ENCODE measurements around the gene ZNF580. TPM values are rescaled to one million over a fixed set of nuclear protein-coding genes. Genes with fewer than 3 reads are reported as not detected.

The ZNF580 gene
- total and polyA plus RNA-seq, 9 donors = 14.5 to 70.6 (median 59.4) TPM

DNA sequence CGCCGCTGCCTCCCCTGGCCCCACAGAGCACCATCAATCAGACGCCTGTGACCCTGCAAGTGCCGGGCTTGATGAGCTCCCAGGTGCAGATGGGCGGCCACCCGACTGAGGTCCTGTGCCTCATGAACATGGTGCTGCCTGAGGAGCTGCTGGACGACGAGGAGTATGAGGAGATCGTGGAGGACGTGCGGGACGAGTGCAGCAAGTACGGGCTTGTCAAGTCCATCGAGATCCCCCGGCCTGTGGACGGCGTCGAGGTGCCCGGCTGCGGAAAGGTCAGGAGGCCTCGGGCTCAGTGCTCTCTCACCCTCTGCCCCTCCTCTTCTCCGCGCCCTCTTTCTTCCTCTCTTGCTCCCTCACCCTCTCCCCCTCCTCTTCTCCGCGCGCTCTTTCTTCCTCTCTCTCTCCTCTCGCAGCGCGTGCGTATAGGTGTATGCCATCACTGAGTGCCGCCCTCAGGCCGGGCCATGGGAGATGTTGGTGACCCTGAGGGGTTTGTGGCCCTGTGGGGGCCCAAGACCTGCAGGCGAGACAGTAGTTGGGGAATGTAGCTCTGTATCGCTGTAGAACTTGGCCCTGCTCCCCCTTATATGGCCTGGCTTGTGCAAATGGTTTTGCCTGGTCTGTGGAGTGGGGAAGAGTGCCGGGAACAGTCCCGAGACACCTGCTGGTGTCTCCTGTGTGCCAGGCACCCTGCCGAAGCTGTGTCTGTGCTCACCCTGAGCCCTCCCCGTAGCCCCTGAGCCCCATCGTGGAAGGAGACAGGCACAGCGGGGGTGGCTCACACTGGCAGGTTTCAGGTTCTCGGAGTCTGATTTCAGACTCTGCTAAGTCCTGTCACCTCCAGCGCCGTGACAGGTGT is 28.8 kb downstream of the ZNF580 start:
- intact Hi-C loops (cut with DNase I) = loop anchor here in 2 of 4 donors (10.0 kb wide), 2 partner anchors 555 to 1465 kb away; partner anchors contain the start of genes PPP1R12C (in 1 of the 2) and RPS9 (in 1 of the 2)
- Histone ChIP-seq H3K27ac (no peak overlapping the region), H3K9me3 (no peaks in the 10 kb centered on the region), H3K4me3 (no peak overlapping the region), H3K4me1 (ENCODE audit: insufficient read depth) (no peaks in the 10 kb centered on the region), H3K36me3 (no peaks in the 10 kb centered on the region), H3K27me3 (no peaks in the 10 kb centered on the region)
- 80 to 86% (median 83%) methylated on average over 43 of the region's 43 CpGs for WGBS, 3 donors
- TF ChIP-seq, protein P1, sequence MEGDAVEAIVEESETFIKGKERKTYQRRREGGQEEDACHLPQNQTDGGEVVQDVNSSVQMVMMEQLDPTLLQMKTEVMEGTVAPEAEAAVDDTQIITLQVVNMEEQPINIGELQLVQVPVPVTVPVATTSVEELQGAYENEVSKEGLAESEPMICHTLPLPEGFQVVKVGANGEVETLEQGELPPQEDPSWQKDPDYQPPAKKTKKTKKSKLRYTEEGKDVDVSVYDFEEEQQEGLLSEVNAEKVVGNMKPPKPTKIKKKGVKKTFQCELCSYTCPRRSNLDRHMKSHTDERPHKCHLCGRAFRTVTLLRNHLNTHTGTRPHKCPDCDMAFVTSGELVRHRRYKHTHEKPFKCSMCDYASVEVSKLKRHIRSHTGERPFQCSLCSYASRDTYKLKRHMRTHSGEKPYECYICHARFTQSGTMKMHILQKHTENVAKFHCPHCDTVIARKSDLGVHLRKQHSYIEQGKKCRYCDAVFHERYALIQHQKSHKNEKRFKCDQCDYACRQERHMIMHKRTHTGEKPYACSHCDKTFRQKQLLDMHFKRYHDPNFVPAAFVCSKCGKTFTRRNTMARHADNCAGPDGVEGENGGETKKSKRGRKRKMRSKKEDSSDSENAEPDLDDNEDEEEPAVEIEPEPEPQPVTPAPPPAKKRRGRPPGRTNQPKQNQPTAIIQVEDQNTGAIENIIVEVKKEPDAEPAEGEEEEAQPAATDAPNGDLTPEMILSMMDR (IDR thresholded peaks at IDR 0.05) = no peak
- TF ChIP-seq POLR2A (IDR thresholded peaks at IDR 0.05) = no peak
- TF ChIP-seq EP300 (IDR thresholded peaks at IDR 0.05) = no peak
- no peak for DNase-seq

DNA sequence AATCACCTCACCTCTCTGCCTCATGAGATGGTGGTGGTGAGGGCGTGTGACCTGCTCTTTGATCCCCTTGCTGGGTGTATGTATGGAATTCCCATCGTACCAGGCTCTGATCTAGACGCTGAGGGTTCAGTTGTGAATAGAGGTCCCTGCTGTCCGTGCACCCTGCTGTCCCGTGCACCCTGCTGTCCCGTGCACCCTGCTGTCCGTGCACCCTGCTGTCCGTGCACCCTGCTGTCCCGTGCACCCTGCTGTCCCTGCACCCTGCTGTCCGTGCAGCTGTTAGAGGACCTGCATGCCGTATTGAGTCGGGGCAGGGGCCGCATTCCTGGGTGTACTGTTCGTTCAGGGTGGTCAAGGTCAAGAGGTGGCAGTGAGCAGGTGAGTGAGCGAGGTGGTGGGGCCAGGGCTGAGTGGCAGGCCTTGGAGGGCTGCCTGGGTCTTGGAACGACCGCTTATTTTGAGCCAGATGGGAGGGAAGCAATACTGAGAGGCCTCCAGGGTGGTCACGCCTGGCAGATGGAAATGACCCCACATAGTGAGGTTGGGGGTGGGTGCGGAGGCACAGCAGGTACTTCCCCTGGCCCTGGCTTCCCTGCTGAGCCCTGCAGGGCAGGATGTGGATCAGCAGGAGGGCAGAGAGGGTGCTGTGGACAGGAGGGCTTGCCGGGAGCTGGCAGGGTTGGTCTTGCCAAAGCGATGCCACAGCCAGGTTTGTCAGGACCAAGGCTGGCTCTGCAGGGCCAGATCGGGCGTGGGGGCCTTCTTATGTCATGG is 29.7 kb downstream of the ZNF580 start:
- H3K4me3 ChIP-seq = no peak overlapping the region
- 64 to 75% (median 67%) methylated on average over 23 of the region's 23 CpGs for WGBS, 3 donors
- intact Hi-C loops (cut with DNase I) = loop anchor here in 2 of 4 donors (10.0 kb wide), 2 partner anchors 556 to 1466 kb away; partner anchors contain the start of genes PPP1R12C (in 1 of the 2) and RPS9 (in 1 of the 2)
- H3K27ac ChIP-seq = no peak overlapping the region
- TF ChIP-seq EP300 (IDR thresholded peaks at IDR 0.05) (no peak), POLR2A (IDR thresholded peaks at IDR 0.05) (no peak)
- TF ChIP-seq, protein P1 (IDR thresholded peaks at IDR 0.05) = no peak
- H3K9me3 ChIP-seq = no peaks in the 10 kb centered on the region
- no peaks in the 10 kb centered on the region for H3K36me3 ChIP-seq
- peak in 1 of 5 donors; percentile 45 for DNase-seq
- H3K27me3 ChIP-seq = no peaks in the 10 kb centered on the region
- no peaks in the 10 kb centered on the region for H3K4me1 ChIP-seq (ENCODE audit: insufficient read depth)

DNA sequence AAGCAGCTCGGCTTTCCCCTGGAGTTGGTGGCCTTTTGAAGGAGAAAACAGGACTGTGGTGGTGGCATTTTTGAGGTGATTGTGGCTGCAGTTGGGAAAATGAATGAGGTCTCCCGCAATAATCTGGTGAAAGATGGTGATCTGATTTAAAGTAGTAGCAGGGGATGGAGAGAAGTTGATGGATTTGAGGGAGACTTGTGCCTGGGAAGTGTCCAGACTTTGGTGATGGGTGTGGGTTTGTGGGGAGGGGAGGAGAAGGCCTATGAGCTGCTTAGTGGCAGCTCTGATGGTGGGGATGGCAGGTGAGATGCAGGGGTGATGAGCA is 30.2 kb downstream of the ZNF580 start:
- no peak for DNase-seq
- no peaks in the 10 kb centered on the region for H3K36me3 ChIP-seq
- H3K27ac ChIP-seq = no peak overlapping the region
- intact Hi-C loops (cut with DNase I) = loop anchor here in 2 of 4 donors (10.0 kb wide), 2 partner anchors 556 to 1466 kb away; partner anchors contain the start of genes PPP1R12C (in 1 of the 2) and RPS9 (in 1 of the 2)
- peaks cover 2% of the 10 kb centered on the region for H3K4me1 ChIP-seq (ENCODE audit: insufficient read depth)
- H3K27me3 ChIP-seq = no peaks in the 10 kb centered on the region
- H3K9me3 ChIP-seq = no peaks in the 10 kb centered on the region
- no peak for TF ChIP-seq EP300 (IDR thresholded peaks at IDR 0.05)
- TF ChIP-seq POLR2A (IDR thresholded peaks at IDR 0.05) = no peak
- TF ChIP-seq, protein P1 (IDR thresholded peaks at IDR 0.05) = no peak
- 65 to 80% (median 71%) methylated on average over 2 of the region's 2 CpGs for whole genome bisulfite sequencing, 3 donors
- H3K4me3 ChIP-seq = no peak overlapping the region

DNA sequence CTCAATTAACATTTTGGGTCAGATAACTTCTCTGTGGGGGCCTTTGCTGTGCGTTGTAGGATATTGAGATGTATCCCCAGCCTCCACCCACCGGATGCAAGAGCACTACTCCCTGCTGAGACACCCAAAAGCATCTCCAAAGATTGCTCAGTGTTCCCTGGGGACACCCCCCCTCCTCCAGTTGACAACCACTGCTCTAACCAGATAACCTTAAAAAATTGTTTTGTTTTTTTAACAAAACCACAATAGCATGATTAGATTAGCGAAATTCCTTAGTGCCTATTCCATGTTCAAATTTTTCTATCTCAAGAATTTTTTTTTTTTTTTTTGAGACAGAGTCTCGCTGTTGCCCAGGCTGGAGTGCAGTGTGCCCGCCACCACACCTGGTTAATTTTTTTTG is 31.6 kb downstream of the ZNF580 start:
- Histone ChIP-seq H3K4me1 (ENCODE audit: insufficient read depth) (peaks cover 7% of the 10 kb centered on the region), H3K36me3 (no peaks in the 10 kb centered on the region), H3K4me3 (no peak overlapping the region), H3K9me3 (no peaks in the 10 kb centered on the region), H3K27ac (no peak overlapping the region), H3K27me3 (no peaks in the 10 kb centered on the region)
- 54 to 67% (median 58%) methylated on average over 5 of the region's 5 CpGs for WGBS, 3 donors
- TF ChIP-seq, protein P1 (IDR thresholded peaks at IDR 0.05) = no peak
- TF ChIP-seq POLR2A (IDR thresholded peaks at IDR 0.05) = no peak
- no peak for DNase-seq
- intact Hi-C loops (cut with DNase I) = loop anchor here in 2 of 4 donors (10.0 kb wide), 2 partner anchors 558 to 1468 kb away; partner anchors contain the start of genes PPP1R12C (in 1 of the 2) and RPS9 (in 1 of the 2)

Data from ovary (tissue), 9 donors.